Ovary (tissue), 3 donors: Measurements from ENCODE around the gene C9orf43.

ENCODE experiments used
- CTCF ChIP-seq, 3 donors: fragments of 450-650 bp in 2 of 3; fragments of 200-600 bp in 1 of 3; IDR thresholded peaks; one replicate each; pipeline versions ENCODE4 v1.5.1 to v1.8.0; 2016 to 2022; ENCODE audit warnings: antibody characterized with exemption in 3 of 3, mild to moderate bottlenecking in 1 of 3
- EP300 ChIP-seq: sonication (generic); formaldehyde crosslinking; IDR thresholded peaks from one replicate; pipeline ENCODE4 v1.6.1; 2017; ENCODE audit warnings: antibody characterized with exemption
- POLR2A ChIP-seq: fragments of 450-650 bp; IDR thresholded peaks from one replicate; pipeline ENCODE4 v1.6.1; 2017; ENCODE audit warnings: antibody characterized with exemption, mild to moderate bottlenecking, moderate library complexity
- donor health status: DM: no; HTN: no; CAD: no.

GRCh38 chr9:113380869-113381378, 29.6 kb upstream of the C9orf43 start:
- no peak for TF ChIP-seq CTCF (IDR thresholded peaks at IDR 0.05)
- TF ChIP-seq POLR2A: no peak
- TF ChIP-seq EP300: no peak
